ENCODE measurements around the gene DEFB121.
"Not testable (repeated sequence)": the region's sequence is repeated elsewhere in the genome, so short reads cannot be mapped to it uniquely, and the experiment has no call there.

DEFB121 gene

GRCh38 chr20:31406115-31406514, at the start of gene DEFB121:
Gene DEFB121 (minus strand): TSS chr20:31406215. CDS start chr20:31406152, 63 bp downstream.
- DNase-seq, result no peak

GRCh38 chr20:31454361-31454760, 48.3 kb upstream of the DEFB121 start:
- DNase-seq, result no peak

GRCh38 chr20:31452575-31452974, 46.6 kb upstream of the DEFB121 start:
- DNase-seq, result no peak

- DNase-seq, result no peak
Measured at GRCh38 chr20:31449511-31450414, 43.7 kb upstream of the DEFB121 start.

- DNase-seq, result no peak
Measured at GRCh38 chr20:31446084-31446819, 40.2 kb upstream of the DEFB121 start.

- no peak for DNase-seq
Measured at GRCh38 chr20:31440012-31440659, 34.1 kb upstream of the DEFB121 start, which contains the start of gene DEFB123. Gene DEFB123 (plus strand): TSS chr20:31440632. CDS start chr20:31440699, 67 bp downstream.

- DNase-seq, result no peak
Measured at GRCh38 chr20:31430568-31431115, 24.6 kb upstream of the DEFB121 start.

GRCh38 chr20:31427576-31427975, 21.6 kb upstream of the DEFB121 start:
- DNase-seq, result not testable (repeated sequence)

- not testable (repeated sequence) for DNase-seq
Measured at GRCh38 chr20:31426891-31427551, 21.0 kb upstream of the DEFB121 start.

- no peak for DNase-seq
Measured at GRCh38 chr20:31425797-31426196, 19.8 kb upstream of the DEFB121 start.

GRCh38 chr20:31418307-31418706, 12.3 kb upstream of the DEFB121 start:
- DNase-seq, result no peak

- DNase-seq, result no peak
Measured at GRCh38 chr20:31415653-31416052, 9.6 kb upstream of the DEFB121 start.

- no peak for DNase-seq
Measured at GRCh38 chr20:31414381-31414780, 8.4 kb upstream of the DEFB121 start.

GRCh38 chr20:31410011-31410410, 4.0 kb upstream of the DEFB121 start:
- no peak for DNase-seq

- no peak for DNase-seq
Measured at GRCh38 chr20:31403886-31404285, 2.1 kb downstream of the DEFB121 start.

GRCh38 chr20:31394900-31395299, 11.1 kb downstream of the DEFB121 start:
- DNase-seq, result no peak

GRCh38 chr20:31392836-31393235, 13.2 kb downstream of the DEFB121 start:
- no peak for DNase-seq

GRCh38 chr20:31390490-31390889, 15.5 kb downstream of the DEFB121 start, which contains the start of gene DEFB119:
Gene DEFB119 (minus strand): TSS chr20:31390590. CDS start chr20:31390483, 107 bp downstream.
- no peak for DNase-seq

GRCh38 chr20:31374346-31374745, 31.7 kb downstream of the DEFB121 start:
- DNase-seq, result no peak

GRCh38 chr20:31368301-31368700, 37.7 kb downstream of the DEFB121 start, which contains the start of gene DEFB118:
Gene DEFB118 (plus strand): TSS chr20:31368601. CDS start chr20:31368651, 50 bp downstream.
- DNase-seq, result no peak

GRCh38 chr20:31364272-31364671, 41.7 kb downstream of the DEFB121 start:
- DNase-seq, result not testable (repeated sequence)

- DNase-seq, result no peak
Measured at GRCh38 chr20:31363295-31363694, 42.7 kb downstream of the DEFB121 start.

Measured in SHP77 treated with DMSO at 0.1 percent for 48 hours (cell line).